ENCODE measurements around the gene HIVEP2. TPM values are rescaled to one million over a fixed set of nuclear protein-coding genes. Genes with fewer than 3 reads are reported as not detected.
A peak's percentile ranks its signal among the peaks of the same experiment; 100 is the strongest.

HIVEP2 gene
- total and polyA plus RNA-seq, 4 experiments from 2014 or later: 5.0 to 92.7 (median 56.7) TPM

GRCh38 chr6:142911430-142911829 lies 33.5 kb downstream of the HIVEP2 start:
- no peaks in the 10 kb centered on the region for H3K36me3 ChIP-seq (ENCODE audit: insufficient read depth, low read length)
- no peaks in the 10 kb centered on the region for H3K9me3 ChIP-seq (ENCODE audit: control insufficient read depth in 1 of 2, low read length in 2 of 2)
- Mint-ChIP-seq H3K4me1 (peaks cover 71 to 90% (median 85%) of the 10 kb centered on the region in 4 donors), H3K9me3 (no peaks in the 10 kb centered on the region), H3K27ac (peak overlapping the region in 6 of 7 donors; percentile 66 to 91 (median 87)), H3K36me3 (peaks cover 0 to 15% of the 10 kb centered on the region in 2 donors), H3K4me3 (peak overlapping the region in 5 of 8 donors; percentile 6 to 74 (median 29)), H3K27me3 (no peaks in the 10 kb centered on the region)
- intact Hi-C loops (cut with micrococcal nuclease): loop anchor here (10.0 kb wide), 1 partner anchor 113 kb away; no protein-coding TSS in a partner anchor
- no peaks in the 10 kb centered on the region for H3K27me3 ChIP-seq (ENCODE audit: insufficient read depth, low read length)
- ChIA-PET POLR2A (ENCODE audit: partially characterized antibody) (interaction anchor here (1.0 to 3.4 kb wide), 3 partner anchors 16 to 35 kb away, joined by 5 to 29 read pairs (median 19); no protein-coding TSS in a partner anchor), CTCF (ENCODE audit: partially characterized antibody) (interaction anchor here (1.2 kb wide), 1 partner anchor 166 kb away, joined by 3 read pairs; no protein-coding TSS in a partner anchor)
- peak overlapping the region; percentile 85 for H3K27ac ChIP-seq (ENCODE audit: low read depth, low read length)
- no peak for DNase-seq
- peaks cover 94% of the 10 kb centered on the region for H3K4me1 ChIP-seq (ENCODE audit: insufficient read depth, low read length)
- H3K4me3 ChIP-seq (ENCODE audit: low read length in 2 of 2): no peak overlapping the region

GRCh38 chr6:142909686-142910085 lies 35.3 kb downstream of the HIVEP2 start:
- no peaks in the 10 kb centered on the region for H3K9me3 Mint-ChIP-seq
- intact Hi-C loops (cut with micrococcal nuclease): loop anchor here (10.0 kb wide), 1 partner anchor 115 kb away; no protein-coding TSS in a partner anchor
- POLR2A ChIA-PET (ENCODE audit: partially characterized antibody): interaction anchor here (0.8 to 3.1 kb wide), 11 partner anchors 8 to 67 kb away, joined by 3 to 29 read pairs (median 5); partner anchors contain the start of gene HIVEP2
- no peaks in the 10 kb centered on the region for H3K36me3 ChIP-seq (ENCODE audit: insufficient read depth, low read length)
- H3K4me3 Mint-ChIP-seq: peak overlapping the region; percentile 23 to 76 (median 70)
- H3K27me3 Mint-ChIP-seq: no peaks in the 10 kb centered on the region
- H3K27ac ChIP-seq (ENCODE audit: low read depth, low read length): peak overlapping the region; percentile 48
- H3K27ac Mint-ChIP-seq: peak overlapping the region in 6 of 7 donors; percentile 85 to 96 (median 92)
- DNase-seq: peak in 1 of 5 donors; percentile 24
- H3K27me3 ChIP-seq (ENCODE audit: insufficient read depth, low read length): no peaks in the 10 kb centered on the region
- H3K4me1 Mint-ChIP-seq: peaks cover 57 to 73% (median 71%) of the 10 kb centered on the region in 4 donors
- H3K9me3 ChIP-seq (ENCODE audit: control insufficient read depth in 1 of 2, low read length in 2 of 2): no peaks in the 10 kb centered on the region
- H3K36me3 Mint-ChIP-seq: peaks cover 0 to 13% of the 10 kb centered on the region in 2 donors
- no peak overlapping the region for H3K4me3 ChIP-seq (ENCODE audit: low read length in 2 of 2)
- H3K4me1 ChIP-seq (ENCODE audit: insufficient read depth, low read length): peaks cover 91% of the 10 kb centered on the region
- CTCF ChIA-PET (ENCODE audit: partially characterized antibody): interaction anchor here (0.9 to 1.3 kb wide), 3 partner anchors 24 to 62 kb away, joined by 3 to 4 read pairs (median 3); no protein-coding TSS in a partner anchor

- intact Hi-C loops (cut with micrococcal nuclease): no loop called here
- Mint-ChIP-seq H3K9me3 (no peaks in the 10 kb centered on the region), H3K4me3 (peak overlapping the region; percentile 90 to 97 (median 93)), H3K36me3 (peaks cover 0 to 10% of the 10 kb centered on the region in 2 donors), H3K27me3 (no peaks in the 10 kb centered on the region), H3K27ac (peak overlapping the region in 6 of 7 donors; percentile 96 to 98 (median 97)), H3K4me1 (peaks cover 58 to 75% (median 67%) of the 10 kb centered on the region in 4 donors)
- H3K27me3 ChIP-seq (ENCODE audit: insufficient read depth, low read length): no peaks in the 10 kb centered on the region
- H3K4me3 ChIP-seq (ENCODE audit: low read length in 2 of 2): peak overlapping the region in 1 of 2 donors; percentile 69
- ChIA-PET CTCF (ENCODE audit: partially characterized antibody) (interaction anchor here (1.4 kb wide), 1 partner anchor 119 kb away, joined by 3 read pairs; no protein-coding TSS in a partner anchor), POLR2A (ENCODE audit: partially characterized antibody) (interaction anchor here (1.4 to 11.0 kb wide), 5 partner anchors 10 to 60 kb away, joined by 3 to 274 read pairs (median 130); partner anchors contain the start of gene HIVEP2)
- H3K9me3 ChIP-seq (ENCODE audit: control insufficient read depth in 1 of 2, low read length in 2 of 2): no peaks in the 10 kb centered on the region
- no peak for DNase-seq
- H3K27ac ChIP-seq (ENCODE audit: low read depth, low read length): peak overlapping the region; percentile 86
- no peaks in the 10 kb centered on the region for H3K36me3 ChIP-seq (ENCODE audit: insufficient read depth, low read length)
- H3K4me1 ChIP-seq (ENCODE audit: insufficient read depth, low read length): peaks cover 91% of the 10 kb centered on the region
Observed at GRCh38 chr6:142908235-142908634, 36.7 kb downstream of the HIVEP2 start.

GRCh38 chr6:142907544-142907943 lies 37.4 kb downstream of the HIVEP2 start:
- DNase-seq: peak; percentile 53 to 76 (median 58)
- H3K4me3 Mint-ChIP-seq: peak overlapping the region; percentile 90 to 97 (median 93)
- ChIA-PET CTCF (ENCODE audit: partially characterized antibody) (interaction anchor here (0.9 to 1.8 kb wide), 11 partner anchors 19 to 214 kb away, joined by 3 to 9 read pairs (median 3); no protein-coding TSS in a partner anchor), POLR2A (ENCODE audit: partially characterized antibody) (interaction anchor here (0.6 to 11.0 kb wide), 19 partner anchors 9 to 141 kb away, joined by 3 to 274 read pairs (median 8); partner anchors contain the start of gene HIVEP2)
- Histone ChIP-seq H3K27me3 (ENCODE audit: insufficient read depth, low read length) (no peaks in the 10 kb centered on the region), H3K27ac (ENCODE audit: low read depth, low read length) (peak overlapping the region; percentile 86), H3K4me3 (ENCODE audit: low read length in 2 of 2) (peak overlapping the region; percentile 69 to 77), H3K9me3 (ENCODE audit: control insufficient read depth in 1 of 2, low read length in 2 of 2) (no peaks in the 10 kb centered on the region), H3K36me3 (ENCODE audit: insufficient read depth, low read length) (no peaks in the 10 kb centered on the region), H3K4me1 (ENCODE audit: insufficient read depth, low read length) (peaks cover 91% of the 10 kb centered on the region)
- H3K36me3 Mint-ChIP-seq: peaks cover 0 to 9% of the 10 kb centered on the region in 2 donors
- no peaks in the 10 kb centered on the region for H3K9me3 Mint-ChIP-seq
- peaks cover 52 to 71% (median 63%) of the 10 kb centered on the region in 4 donors for H3K4me1 Mint-ChIP-seq
- H3K27me3 Mint-ChIP-seq: no peaks in the 10 kb centered on the region
- intact Hi-C loops (cut with micrococcal nuclease): loop anchor here (1.0 kb wide), 1 partner anchor 36 kb away; no protein-coding TSS in a partner anchor
- H3K27ac Mint-ChIP-seq: peak overlapping the region in 6 of 7 donors; percentile 96 to 98 (median 97)

- peak; percentile 42 to 52 (median 48) for DNase-seq
- CTCF ChIA-PET (ENCODE audit: partially characterized antibody): interaction anchor here (0.9 to 1.8 kb wide), 11 partner anchors 18 to 214 kb away, joined by 3 to 9 read pairs (median 3); no protein-coding TSS in a partner anchor
- Mint-ChIP-seq H3K36me3 (peaks cover 0 to 11% of the 10 kb centered on the region in 2 donors), H3K27ac (peak overlapping the region in 6 of 7 donors; percentile 96 to 98 (median 97)), H3K27me3 (no peaks in the 10 kb centered on the region), H3K4me1 (peaks cover 46 to 71% (median 60%) of the 10 kb centered on the region in 4 donors), H3K4me3 (peak overlapping the region; percentile 90 to 97 (median 93)), H3K9me3 (no peaks in the 10 kb centered on the region)
- peak overlapping the region; percentile 69 to 77 for H3K4me3 ChIP-seq (ENCODE audit: low read length in 2 of 2)
- no peaks in the 10 kb centered on the region for H3K27me3 ChIP-seq (ENCODE audit: insufficient read depth, low read length)
- intact Hi-C loops (cut with micrococcal nuclease): loop anchor here (1.0 kb wide), 1 partner anchor 36 kb away; no protein-coding TSS in a partner anchor
- H3K27ac ChIP-seq (ENCODE audit: low read depth, low read length): peak overlapping the region; percentile 86
- H3K4me1 ChIP-seq (ENCODE audit: insufficient read depth, low read length): peaks cover 91% of the 10 kb centered on the region
- POLR2A ChIA-PET (ENCODE audit: partially characterized antibody): interaction anchor here (0.6 to 11.0 kb wide), 21 partner anchors 9 to 140 kb away, joined by 3 to 274 read pairs (median 7); partner anchors contain the start of gene HIVEP2
- no peaks in the 10 kb centered on the region for H3K9me3 ChIP-seq (ENCODE audit: control insufficient read depth in 1 of 2, low read length in 2 of 2)
- H3K36me3 ChIP-seq (ENCODE audit: insufficient read depth, low read length): no peaks in the 10 kb centered on the region
Observed at GRCh38 chr6:142906945-142907470, 38.0 kb downstream of the HIVEP2 start.

- intact Hi-C loops (cut with micrococcal nuclease): loop anchor here (1.0 to 5.0 kb wide), 3 partner anchors 9 to 62 kb away; no protein-coding TSS in a partner anchor
- Mint-ChIP-seq H3K9me3 (no peaks in the 10 kb centered on the region), H3K4me1 (peaks cover 19 to 64% (median 44%) of the 10 kb centered on the region in 4 donors), H3K4me3 (peak overlapping the region in 7 of 8 donors; percentile 78 to 91 (median 84)), H3K27me3 (no peaks in the 10 kb centered on the region), H3K36me3 (peaks cover 5 to 12% of the 10 kb centered on the region in 2 donors), H3K27ac (peak overlapping the region in 3 of 7 donors; percentile 98 to 99 (median 98))
- CTCF ChIA-PET (ENCODE audit: partially characterized antibody): interaction anchor here (1.0 to 3.0 kb wide), 3 partner anchors 13 to 40 kb away, joined by 3 to 10 read pairs (median 3); no protein-coding TSS in a partner anchor
- Histone ChIP-seq H3K27ac (ENCODE audit: low read depth, low read length) (peak overlapping the region; percentile 86), H3K27me3 (ENCODE audit: insufficient read depth, low read length) (no peaks in the 10 kb centered on the region), H3K36me3 (ENCODE audit: insufficient read depth, low read length) (no peaks in the 10 kb centered on the region), H3K4me1 (ENCODE audit: insufficient read depth, low read length) (peaks cover 91% of the 10 kb centered on the region), H3K4me3 (ENCODE audit: low read length in 2 of 2) (peak overlapping the region in 1 of 2 donors; percentile 33), H3K9me3 (ENCODE audit: control insufficient read depth in 1 of 2, low read length in 2 of 2) (no peaks in the 10 kb centered on the region)
- DNase-seq: peak; percentile 41 to 67 (median 42)
- POLR2A ChIA-PET (ENCODE audit: partially characterized antibody): interaction anchor here (0.6 to 11.0 kb wide), 14 partner anchors 9 to 84 kb away, joined by 3 to 274 read pairs (median 12); partner anchors contain the start of gene HIVEP2
Observed at GRCh38 chr6:142903812-142904211, 41.2 kb downstream of the HIVEP2 start.
